Peyer's patch (tissue), 4 donors: ENCODE data around the gene CUBN. TPM values are rescaled to one million over a fixed set of nuclear protein-coding genes. Genes with fewer than 3 reads are reported as not detected.

Source experiments
- DNase-seq, 3 donors: peaks; one replicate each; pipeline ENCODE4 v3.0.0-alpha.2; 2017 to 2019
- H3K27ac ChIP-seq, 4 donors: fragments of 200-600 bp; sonication (generic); one replicate each; pipeline ENCODE4 v1.5.1; 2016 to 2019
- H3K27me3 ChIP-seq, 2 donors: fragments of 200-600 bp; sonication (generic); one replicate each; pipeline ENCODE4 v1.5.1; 2019
- H3K36me3 ChIP-seq, 3 donors: fragments of 200-600 bp; sonication (generic); one replicate each; pipeline ENCODE4 v1.5.1; 2016 to 2019
- H3K4me1 ChIP-seq, 4 donors: fragments of 200-600 bp; sonication (generic); one replicate each; pipeline ENCODE4 v1.5.1; 2016 to 2019
- H3K4me3 ChIP-seq, 4 donors: fragments of 200-600 bp; sonication (generic); 1 replicate in 3 of 4; 2 replicates in 1 of 4; pipeline ENCODE4 v1.5.1; 2016 to 2019; ENCODE audit warnings: mild to moderate bottlenecking in 1 of 4
- H3K9me3 ChIP-seq, 4 donors: fragments of 200-600 bp; sonication (generic); one replicate each; pipeline ENCODE4 v1.5.1; 2016 to 2019; ENCODE audit warnings: mild to moderate bottlenecking in 1 of 4
- CTCF ChIP-seq, 6 experiments: fragments of 450-650 bp in 4 of 6; fragments of 200-600 bp in 2 of 6; sonication (generic) in 1 of 6; IDR thresholded peaks; one replicate each; pipeline ENCODE4 v1.5.1; 2017 to 2019; ENCODE audit warnings: antibody characterized with exemption in 6 of 6, mild to moderate bottlenecking in 3 of 6, moderate library complexity in 1 of 6
- POLR2A ChIP-seq, 2 donors: fragments of 450-650 bp; IDR thresholded peaks; one replicate each; pipeline ENCODE4 v1.5.1; 2017; ENCODE audit warnings: antibody characterized with exemption in 2 of 2, mild to moderate bottlenecking in 2 of 2, moderate library complexity in 2 of 2
- total RNA-seq, 4 donors: library from RNA; depleted of rRNA; stranded (reverse); fragments of >200 nt; gene quantifications; one replicate each; pipeline ENCODE4 v1.1.0, GENCODE V29; 2016

CUBN gene
- total RNA-seq, 4 donors from 2014 or later: 2.5 to 329 (median 126) TPM

GRCh38 chr10:17157024-17157423 lies 27.4 kb upstream of the CUBN start:
- H3K4me1 ChIP-seq: no peaks in the 10 kb centered on the region
- DNase-seq: no peak
- no peaks in the 10 kb centered on the region for H3K36me3 ChIP-seq
- no peak overlapping the region for H3K4me3 ChIP-seq
- H3K27ac ChIP-seq: no peak overlapping the region
- no peaks in the 10 kb centered on the region for H3K9me3 ChIP-seq
- no peak for TF ChIP-seq CTCF (IDR thresholded peaks at IDR 0.05)
- TF ChIP-seq POLR2A (IDR thresholded peaks at IDR 0.05): no peak
- H3K27me3 ChIP-seq: no peaks in the 10 kb centered on the region

- H3K4me1 ChIP-seq: no peaks in the 10 kb centered on the region
- no peak for TF ChIP-seq POLR2A (IDR thresholded peaks at IDR 0.05)
- TF ChIP-seq CTCF (IDR thresholded peaks at IDR 0.05): peak in 1 of 6 experiments; percentile 7
- H3K27ac ChIP-seq: no peak overlapping the region
- no peak for DNase-seq
- no peaks in the 10 kb centered on the region for H3K27me3 ChIP-seq
- H3K4me3 ChIP-seq: no peak overlapping the region
- no peaks in the 10 kb centered on the region for H3K36me3 ChIP-seq
- H3K9me3 ChIP-seq: no peaks in the 10 kb centered on the region
Observed at GRCh38 chr10:17155826-17156225, 26.2 kb upstream of the CUBN start.

GRCh38 chr10:17154116-17154515 lies 24.5 kb upstream of the CUBN start:
- Histone ChIP-seq H3K4me3 (no peak overlapping the region), H3K36me3 (no peaks in the 10 kb centered on the region), H3K9me3 (no peaks in the 10 kb centered on the region), H3K27me3 (no peaks in the 10 kb centered on the region), H3K4me1 (no peaks in the 10 kb centered on the region), H3K27ac (no peak overlapping the region)
- DNase-seq: no peak
- TF ChIP-seq CTCF (IDR thresholded peaks at IDR 0.05) (no peak), POLR2A (IDR thresholded peaks at IDR 0.05) (no peak)

GRCh38 chr10:17153321-17153720 lies 23.7 kb upstream of the CUBN start:
- Histone ChIP-seq H3K4me3 (no peak overlapping the region), H3K27me3 (no peaks in the 10 kb centered on the region), H3K27ac (no peak overlapping the region), H3K9me3 (no peaks in the 10 kb centered on the region), H3K4me1 (no peaks in the 10 kb centered on the region), H3K36me3 (no peaks in the 10 kb centered on the region)
- TF ChIP-seq POLR2A (IDR thresholded peaks at IDR 0.05): no peak
- TF ChIP-seq CTCF (IDR thresholded peaks at IDR 0.05): no peak
- DNase-seq: no peak

GRCh38 chr10:17151716-17152115 lies 22.1 kb upstream of the CUBN start:
- Histone ChIP-seq H3K4me1 (peaks cover 0 to 6% (median 0%) of the 10 kb centered on the region in 4 donors), H3K36me3 (no peaks in the 10 kb centered on the region), H3K27ac (peak overlapping the region in 1 of 4 donors; percentile 28), H3K4me3 (no peak overlapping the region), H3K27me3 (no peaks in the 10 kb centered on the region), H3K9me3 (no peaks in the 10 kb centered on the region)
- TF ChIP-seq POLR2A (IDR thresholded peaks at IDR 0.05) (no peak), CTCF (IDR thresholded peaks at IDR 0.05) (no peak)
- no peak for DNase-seq
